Measurements from ENCODE around the gene TSPY10.
"Not testable (repeated sequence)": the region's sequence is repeated elsewhere in the genome, so short reads cannot be mapped to it uniquely, and the experiment has no call there.

The TSPY10 gene, protein sequence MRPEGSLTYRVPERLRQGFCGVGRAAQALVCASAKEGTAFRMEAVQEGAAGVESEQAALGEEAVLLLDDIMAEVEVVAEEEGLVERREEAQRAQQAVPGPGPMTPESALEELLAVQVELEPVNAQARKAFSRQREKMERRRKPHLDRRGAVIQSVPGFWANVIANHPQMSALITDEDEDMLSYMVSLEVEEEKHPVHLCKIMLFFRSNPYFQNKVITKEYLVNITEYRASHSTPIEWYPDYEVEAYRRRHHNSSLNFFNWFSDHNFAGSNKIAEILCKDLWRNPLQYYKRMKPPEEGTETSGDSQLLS

DNA sequence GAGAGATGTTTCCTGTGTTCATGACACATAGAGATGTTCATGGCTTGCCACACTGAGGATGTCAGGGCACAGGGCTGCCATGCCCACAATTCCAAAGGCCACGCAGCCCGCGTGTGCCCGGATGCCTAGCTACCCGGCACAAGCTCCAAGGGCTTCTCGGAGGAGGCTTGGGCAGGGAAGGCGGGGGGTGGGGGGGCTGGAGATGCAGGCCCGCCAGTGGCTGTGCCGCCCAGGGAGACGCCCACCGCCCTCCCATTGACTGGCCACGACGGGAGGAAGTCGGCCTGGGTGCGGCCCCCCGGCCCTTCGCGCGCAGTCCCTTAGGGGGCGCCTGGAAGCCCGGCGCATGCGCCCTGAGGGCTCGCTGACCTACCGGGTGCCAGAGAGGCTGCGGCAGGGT lies at the start of gene TSPY10:
TSPY10 (plus strand) TSS at position 301 of the 400 bp plus-strand sequence; CDS start at position 347, 46 bp downstream.
- not testable (repeated sequence) for DNase-seq

DNA sequence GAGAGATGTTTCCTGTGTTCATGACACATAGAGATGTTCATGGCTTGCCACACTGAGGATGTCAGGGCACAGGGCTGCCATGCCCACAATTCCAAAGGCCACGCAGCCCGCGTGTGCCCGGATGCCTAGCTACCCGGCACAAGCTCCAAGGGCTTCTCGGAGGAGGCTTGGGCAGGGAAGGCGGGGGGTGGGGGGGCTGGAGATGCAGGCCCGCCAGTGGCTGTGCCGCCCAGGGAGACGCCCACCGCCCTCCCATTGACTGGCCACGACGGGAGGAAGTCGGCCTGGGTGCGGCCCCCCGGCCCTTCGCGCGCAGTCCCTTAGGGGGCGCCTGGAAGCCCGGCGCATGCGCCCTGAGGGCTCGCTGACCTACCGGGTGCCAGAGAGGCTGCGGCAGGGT lies 40.7 kb upstream of the TSPY10 start, which contains the start of gene TSPY9:
TSPY9 (plus strand) TSS at position 301 of the 400 bp plus-strand sequence; CDS start at position 347, 46 bp downstream.
- DNase-seq = not testable (repeated sequence)

DNA sequence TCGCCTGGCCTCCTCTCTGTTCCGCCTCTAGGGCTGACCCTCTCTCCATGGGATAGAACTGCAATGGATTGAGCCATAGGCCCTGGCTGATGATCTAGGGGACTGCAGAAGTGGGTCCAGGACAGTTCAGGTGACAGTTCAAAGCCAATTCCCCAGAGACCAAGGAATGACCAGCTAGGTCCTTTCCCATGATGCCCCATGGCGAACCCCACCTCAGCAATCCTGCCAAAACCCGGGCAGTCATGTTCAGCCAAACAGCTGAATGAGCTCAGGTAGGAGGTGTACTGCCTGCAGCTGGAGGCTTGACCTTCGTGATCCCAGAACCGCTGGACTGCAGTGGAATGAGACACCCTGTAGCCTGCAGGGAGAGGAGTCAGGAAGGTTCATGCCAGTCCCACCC lies 23.3 kb upstream of the TSPY10 start:
- not testable (repeated sequence) for DNase-seq

DNA sequence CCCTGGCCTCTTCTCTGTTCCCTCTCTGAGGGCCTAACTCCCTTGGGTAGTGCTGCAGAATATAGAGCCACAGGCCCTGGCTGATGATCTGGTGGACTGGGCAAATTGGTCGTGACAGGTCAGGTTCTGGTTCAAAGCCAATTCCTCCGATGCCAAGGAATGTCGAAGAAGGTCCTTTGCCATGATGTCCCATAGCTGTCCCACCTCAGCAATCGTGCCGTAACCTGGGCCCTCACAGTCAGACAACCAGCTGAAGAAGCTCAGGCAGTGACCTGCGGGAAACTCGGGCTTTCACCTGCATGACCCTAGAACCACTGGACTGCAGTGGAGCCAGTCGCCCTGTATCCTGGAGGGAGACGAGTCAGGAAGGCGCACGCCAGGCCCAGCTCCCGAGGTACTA lies 11.4 kb upstream of the TSPY10 start:
- DNase-seq = peak in 5 of 58 donors; percentile 0

Measured in anterior cingulate cortex (tissue), 58 donors.